Stimulated activated naive CD8-positive, alpha-beta T cell treated with anti-CD3 and anti-CD28 coated beads, Interleukin-15, Interleukin-2, amounts not matched to agents 100 ng/mL and 50 ng/mL, for 24 hours (primary cell): ENCODE measurements around the gene SPECC1L.
A peak's percentile ranks its signal among the peaks of the same experiment; 100 is the strongest.

ENCODE experiments used
- H3K27ac Mint-ChIP-seq: one replicate; pipeline ENCODE4 v1.8.0; 2021; ENCODE audit warnings: mild to moderate bottlenecking, mixed read lengths
- H3K27me3 Mint-ChIP-seq: one replicate; pipeline ENCODE4 v1.8.0; 2021; ENCODE audit warnings: mixed read lengths
- H3K36me3 Mint-ChIP-seq: one replicate; pipeline ENCODE4 v1.8.0; 2021; ENCODE audit warnings: low read depth, mixed read lengths
- H3K4me1 Mint-ChIP-seq: one replicate; pipeline ENCODE4 v1.8.0; 2021; ENCODE audit warnings: low read depth, mixed read lengths
- H3K4me3 Mint-ChIP-seq: one replicate; pipeline ENCODE4 v1.8.0; 2021; ENCODE audit warnings: mild to moderate bottlenecking, mixed read lengths
- H3K9me3 Mint-ChIP-seq: one replicate; pipeline ENCODE4 v1.8.0; 2021; ENCODE audit warnings: mixed read lengths

SPECC1L gene

GRCh38 chr22:24440718-24441405 is 170.2 kb downstream of the SPECC1L start:
- H3K27ac Mint-ChIP-seq, result peak overlapping the region; percentile 78
- H3K4me1 Mint-ChIP-seq, result peaks cover 93% of the 10 kb centered on the region
- no peak overlapping the region for H3K4me3 Mint-ChIP-seq
- no peaks in the 10 kb centered on the region for H3K27me3 Mint-ChIP-seq
- no peaks in the 10 kb centered on the region for H3K9me3 Mint-ChIP-seq
- peaks cover 57% of the 10 kb centered on the region for H3K36me3 Mint-ChIP-seq

- H3K4me3 Mint-ChIP-seq, result no peak overlapping the region
Observed at GRCh38 chr22:24441406-24442351, 171.0 kb downstream of the SPECC1L start.

GRCh38 chr22:24442352-24442744 is 171.7 kb downstream of the SPECC1L start:
- H3K4me1 Mint-ChIP-seq, result peaks cover 88% of the 10 kb centered on the region
- no peaks in the 10 kb centered on the region for H3K9me3 Mint-ChIP-seq
- H3K36me3 Mint-ChIP-seq, result peaks cover 55% of the 10 kb centered on the region
- no peaks in the 10 kb centered on the region for H3K27me3 Mint-ChIP-seq
- H3K4me3 Mint-ChIP-seq, result no peak overlapping the region
- peak overlapping the region; percentile 76 for H3K27ac Mint-ChIP-seq

More at GRCh38 chr22:24441406-24442351, 171.0 kb downstream of the SPECC1L start:
- Mint-ChIP-seq H3K9me3 (no peaks in the 10 kb centered on the region), H3K4me1 (peaks cover 93% of the 10 kb centered on the region), H3K27me3 (no peaks in the 10 kb centered on the region), H3K27ac (peak overlapping the region; percentile 78), H3K36me3 (peaks cover 57% of the 10 kb centered on the region)

GRCh38 chr22:24443668-24444067 is 173.0 kb downstream of the SPECC1L start:
- Mint-ChIP-seq H3K4me1 (peaks cover 75% of the 10 kb centered on the region), H3K9me3 (no peaks in the 10 kb centered on the region), H3K4me3 (no peak overlapping the region), H3K27ac (peak overlapping the region; percentile 31), H3K36me3 (peaks cover 42% of the 10 kb centered on the region), H3K27me3 (no peaks in the 10 kb centered on the region)

- no peak overlapping the region for H3K4me3 Mint-ChIP-seq
- H3K27me3 Mint-ChIP-seq, result no peaks in the 10 kb centered on the region
- peak overlapping the region; percentile 31 for H3K27ac Mint-ChIP-seq
- H3K9me3 Mint-ChIP-seq, result no peaks in the 10 kb centered on the region
- peaks cover 71% of the 10 kb centered on the region for H3K4me1 Mint-ChIP-seq
- H3K36me3 Mint-ChIP-seq, result peaks cover 40% of the 10 kb centered on the region
Observed at GRCh38 chr22:24444251-24444650, 173.6 kb downstream of the SPECC1L start.

GRCh38 chr22:24444729-24445466 is 174.3 kb downstream of the SPECC1L start:
- Mint-ChIP-seq H3K4me3 (no peak overlapping the region), H3K4me1 (peaks cover 64% of the 10 kb centered on the region)

GRCh38 chr22:24445481-24446259 is 175.0 kb downstream of the SPECC1L start:
- H3K9me3 Mint-ChIP-seq, result no peaks in the 10 kb centered on the region
- H3K36me3 Mint-ChIP-seq, result peaks cover 28% of the 10 kb centered on the region
- peak overlapping the region; percentile 31 for H3K4me3 Mint-ChIP-seq
- peaks cover 61% of the 10 kb centered on the region for H3K4me1 Mint-ChIP-seq
- H3K27ac Mint-ChIP-seq, result peak overlapping the region; percentile 79
- no peaks in the 10 kb centered on the region for H3K27me3 Mint-ChIP-seq

More at GRCh38 chr22:24444729-24445466, 174.3 kb downstream of the SPECC1L start:
- no peaks in the 10 kb centered on the region for H3K9me3 Mint-ChIP-seq
- peak overlapping the region; percentile 45 for H3K27ac Mint-ChIP-seq
- peaks cover 34% of the 10 kb centered on the region for H3K36me3 Mint-ChIP-seq
- no peaks in the 10 kb centered on the region for H3K27me3 Mint-ChIP-seq

- peaks cover 56% of the 10 kb centered on the region for H3K4me1 Mint-ChIP-seq
Observed at GRCh38 chr22:24446260-24446611, 175.6 kb downstream of the SPECC1L start.

GRCh38 chr22:24450610-24451009 is 180.0 kb downstream of the SPECC1L start:
- H3K27ac Mint-ChIP-seq, result no peak overlapping the region
- H3K4me3 Mint-ChIP-seq, result no peak overlapping the region
- no peaks in the 10 kb centered on the region for H3K27me3 Mint-ChIP-seq
- H3K9me3 Mint-ChIP-seq, result no peaks in the 10 kb centered on the region
- peaks cover 17% of the 10 kb centered on the region for H3K4me1 Mint-ChIP-seq
- H3K36me3 Mint-ChIP-seq, result no peaks in the 10 kb centered on the region

More at GRCh38 chr22:24446260-24446611, 175.6 kb downstream of the SPECC1L start:
- peaks cover 22% of the 10 kb centered on the region for H3K36me3 Mint-ChIP-seq
- no peaks in the 10 kb centered on the region for H3K27me3 Mint-ChIP-seq
- peak overlapping the region; percentile 79 for H3K27ac Mint-ChIP-seq
- H3K9me3 Mint-ChIP-seq, result no peaks in the 10 kb centered on the region
- H3K4me3 Mint-ChIP-seq, result no peak overlapping the region

GRCh38 chr22:24451162-24451561 is 180.5 kb downstream of the SPECC1L start:
- no peak overlapping the region for H3K4me3 Mint-ChIP-seq
- no peaks in the 10 kb centered on the region for H3K9me3 Mint-ChIP-seq
- H3K27ac Mint-ChIP-seq, result no peak overlapping the region
- peaks cover 11% of the 10 kb centered on the region for H3K4me1 Mint-ChIP-seq
- no peaks in the 10 kb centered on the region for H3K27me3 Mint-ChIP-seq
- no peaks in the 10 kb centered on the region for H3K36me3 Mint-ChIP-seq

GRCh38 chr22:24453853-24454252 is 183.2 kb downstream of the SPECC1L start:
- H3K27ac Mint-ChIP-seq, result no peak overlapping the region
- no peak overlapping the region for H3K4me3 Mint-ChIP-seq
- no peaks in the 10 kb centered on the region for H3K36me3 Mint-ChIP-seq
- H3K4me1 Mint-ChIP-seq, result peaks cover 4% of the 10 kb centered on the region
- no peaks in the 10 kb centered on the region for H3K9me3 Mint-ChIP-seq
- H3K27me3 Mint-ChIP-seq, result no peaks in the 10 kb centered on the region

- Mint-ChIP-seq H3K4me1 (peaks cover 4% of the 10 kb centered on the region), H3K9me3 (no peaks in the 10 kb centered on the region), H3K36me3 (no peaks in the 10 kb centered on the region), H3K27me3 (no peaks in the 10 kb centered on the region), H3K4me3 (no peak overlapping the region), H3K27ac (no peak overlapping the region)
Observed at GRCh38 chr22:24455039-24455438, 184.4 kb downstream of the SPECC1L start.

- H3K4me3 Mint-ChIP-seq, result no peak overlapping the region
- H3K27me3 Mint-ChIP-seq, result no peaks in the 10 kb centered on the region
Observed at GRCh38 chr22:24455751-24456426, 185.3 kb downstream of the SPECC1L start.

More at GRCh38 chr22:24455751-24456426, 185.3 kb downstream of the SPECC1L start:
- peaks cover 2% of the 10 kb centered on the region for H3K4me1 Mint-ChIP-seq
- no peaks in the 10 kb centered on the region for H3K36me3 Mint-ChIP-seq
- H3K27ac Mint-ChIP-seq, result no peak overlapping the region
- H3K9me3 Mint-ChIP-seq, result no peaks in the 10 kb centered on the region
